ELF-1 (cell line): ENCODE data around the gene PPM1F.
A peak's percentile ranks its signal among the peaks of the same experiment; 100 is the strongest.
"Not testable (repeated sequence)": the region's sequence is repeated elsewhere in the genome, so short reads cannot be mapped to it uniquely, and the experiment has no call there.

Source experiments
- DNase-seq: peaks from one replicate; pipeline ENCODE4 v3.0.0-alpha.2; 2016; ENCODE audit warnings: low read depth, low spot score

The PPM1F gene

DNA sequence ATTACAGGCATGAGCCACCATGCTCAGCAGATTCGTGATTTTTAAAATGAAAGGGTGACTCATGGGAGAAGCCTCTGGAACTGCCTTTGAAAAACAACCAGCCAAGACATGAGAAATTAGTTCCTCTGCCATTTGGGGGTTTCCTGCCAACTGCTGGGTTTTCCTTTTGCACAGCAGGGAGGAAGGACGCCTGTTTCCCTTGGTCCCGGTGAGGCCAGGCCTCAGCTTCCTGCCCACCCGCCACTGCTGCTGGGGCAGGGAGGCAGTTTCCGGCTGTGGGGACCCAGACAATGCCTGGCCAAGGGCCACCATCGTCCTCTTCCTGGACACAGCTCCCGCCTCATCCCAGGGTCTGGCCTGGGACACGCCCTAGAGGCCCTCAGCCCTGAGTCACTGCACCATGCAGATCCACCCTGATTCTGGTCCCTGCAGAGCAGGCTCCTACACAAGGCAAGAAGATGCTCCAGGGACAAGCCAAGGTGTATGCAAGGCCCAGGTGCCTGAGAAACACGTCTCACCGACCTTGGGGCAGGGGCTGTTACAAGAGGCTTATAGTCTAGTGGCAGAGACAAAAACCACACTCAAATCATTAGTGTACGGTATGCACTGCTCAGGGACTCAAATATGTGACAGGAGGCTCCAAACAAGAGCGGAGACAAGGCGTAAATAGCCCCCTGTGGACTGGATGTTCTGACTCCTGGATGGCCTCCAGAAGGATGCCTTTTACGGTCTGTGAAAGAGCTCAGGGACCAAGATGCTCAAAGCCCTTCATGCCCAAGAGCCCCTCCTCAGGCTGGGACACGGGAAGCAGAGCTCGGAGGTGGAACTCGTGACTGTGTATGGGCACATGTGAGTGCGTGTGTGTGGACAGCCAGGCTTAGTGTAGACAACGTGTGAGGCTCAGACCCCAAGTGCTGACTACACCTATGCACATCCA lies 10.0 kb downstream of the PPM1F start:
- no peak for DNase-seq

DNA sequence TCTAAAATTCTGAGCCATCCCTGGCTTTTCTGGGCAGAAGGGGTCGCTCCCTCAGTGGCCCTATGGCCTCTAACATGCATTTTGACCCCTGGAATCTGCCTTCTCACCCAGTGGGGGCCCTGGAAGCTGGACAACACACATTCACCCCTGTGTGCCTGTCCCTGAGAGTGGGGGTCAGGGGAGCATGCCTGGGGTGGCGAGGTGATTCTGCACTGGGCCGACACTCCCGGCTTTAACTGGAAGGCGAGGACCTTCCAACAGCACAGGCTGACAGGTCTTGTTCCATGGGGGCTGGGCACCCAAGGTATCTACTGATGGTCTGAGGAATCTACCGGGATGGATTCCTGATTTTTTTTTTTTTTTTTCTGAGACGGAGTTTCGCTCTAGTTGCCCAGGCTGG lies 10.7 kb downstream of the PPM1F start:
- no peak for DNase-seq

DNA sequence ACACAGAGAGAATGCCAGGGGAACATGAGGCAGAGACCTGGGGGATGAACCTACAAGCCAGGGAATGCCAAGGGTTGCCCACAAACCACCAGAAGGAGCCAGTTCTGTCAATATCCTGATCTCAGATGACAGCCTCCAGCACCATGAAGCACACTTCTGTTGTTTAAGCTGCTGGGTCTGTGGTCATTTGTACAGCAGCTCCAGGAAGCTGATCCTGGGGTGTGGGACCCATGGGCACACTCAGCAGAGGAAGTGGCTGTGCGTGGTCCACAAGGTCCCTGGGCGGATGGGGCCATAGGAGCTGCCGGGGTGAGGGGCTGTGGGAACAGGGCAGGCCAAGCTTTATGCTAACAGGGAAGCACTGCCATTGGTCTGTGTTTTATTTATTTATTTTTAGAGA lies 12.1 kb downstream of the PPM1F start:
- DNase-seq = no peak

DNA sequence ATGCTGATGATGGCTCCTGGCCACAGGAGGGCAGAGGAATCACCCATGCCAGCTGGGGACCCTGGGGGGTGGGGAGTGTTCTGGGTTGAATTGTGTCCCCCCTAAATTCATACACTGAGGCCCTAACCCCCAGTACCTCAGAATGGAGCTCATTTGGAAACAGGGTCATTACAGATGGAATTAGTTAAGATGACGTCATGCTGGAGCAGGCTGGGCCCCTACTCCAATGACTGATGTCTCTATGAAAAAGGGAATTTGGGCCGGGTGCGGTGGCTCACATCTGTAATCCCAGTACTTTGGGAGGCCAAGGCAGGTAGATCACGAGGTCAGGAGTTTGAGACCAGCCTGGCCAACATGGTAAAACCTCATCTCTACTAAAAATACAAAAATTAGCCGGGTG lies 12.7 kb downstream of the PPM1F start:
- DNase-seq = not testable (repeated sequence)

DNA sequence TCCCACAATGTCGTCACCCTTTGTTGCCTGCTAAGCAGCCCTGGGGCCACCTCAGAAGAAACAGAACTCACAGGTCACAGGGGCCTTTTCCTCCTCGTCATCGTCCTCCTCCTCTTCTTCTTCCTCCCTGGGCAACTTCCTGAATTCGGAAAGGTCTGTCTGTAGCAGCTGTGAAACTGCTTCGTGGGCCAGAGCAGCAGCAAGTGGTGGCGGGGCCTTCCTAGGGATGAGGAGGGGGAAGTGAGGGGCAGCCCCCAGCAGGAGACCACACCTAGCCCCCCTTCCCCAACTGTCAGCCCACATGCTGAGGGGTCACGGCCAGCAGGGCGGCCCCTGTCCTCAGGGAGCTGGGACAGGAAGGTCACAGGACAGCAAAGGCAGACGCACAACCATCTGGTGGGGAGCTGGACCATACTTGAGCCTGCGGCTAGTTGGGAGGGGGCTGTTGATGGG lies 13.2 kb downstream of the PPM1F start:
- DNase-seq = no peak

DNA sequence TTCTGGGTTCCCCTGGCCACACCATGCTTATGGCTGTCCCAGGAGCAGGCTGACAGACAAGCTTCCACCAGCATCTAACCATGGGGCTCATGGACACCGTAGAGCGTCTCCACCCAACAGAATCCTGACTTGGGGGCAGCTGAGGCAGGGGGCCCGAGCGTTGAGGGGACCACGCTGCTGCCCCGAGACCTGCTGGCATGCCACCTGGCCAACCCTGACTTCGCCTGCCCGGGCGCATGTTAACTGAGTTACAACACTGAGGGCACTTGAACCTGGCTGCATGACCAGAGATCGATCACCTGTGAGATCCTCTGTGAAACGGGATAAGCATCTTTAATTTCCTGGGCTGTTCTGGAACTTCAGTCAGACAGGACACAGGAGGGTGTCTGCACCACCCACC lies 13.7 kb downstream of the PPM1F start:
- no peak for DNase-seq

DNA sequence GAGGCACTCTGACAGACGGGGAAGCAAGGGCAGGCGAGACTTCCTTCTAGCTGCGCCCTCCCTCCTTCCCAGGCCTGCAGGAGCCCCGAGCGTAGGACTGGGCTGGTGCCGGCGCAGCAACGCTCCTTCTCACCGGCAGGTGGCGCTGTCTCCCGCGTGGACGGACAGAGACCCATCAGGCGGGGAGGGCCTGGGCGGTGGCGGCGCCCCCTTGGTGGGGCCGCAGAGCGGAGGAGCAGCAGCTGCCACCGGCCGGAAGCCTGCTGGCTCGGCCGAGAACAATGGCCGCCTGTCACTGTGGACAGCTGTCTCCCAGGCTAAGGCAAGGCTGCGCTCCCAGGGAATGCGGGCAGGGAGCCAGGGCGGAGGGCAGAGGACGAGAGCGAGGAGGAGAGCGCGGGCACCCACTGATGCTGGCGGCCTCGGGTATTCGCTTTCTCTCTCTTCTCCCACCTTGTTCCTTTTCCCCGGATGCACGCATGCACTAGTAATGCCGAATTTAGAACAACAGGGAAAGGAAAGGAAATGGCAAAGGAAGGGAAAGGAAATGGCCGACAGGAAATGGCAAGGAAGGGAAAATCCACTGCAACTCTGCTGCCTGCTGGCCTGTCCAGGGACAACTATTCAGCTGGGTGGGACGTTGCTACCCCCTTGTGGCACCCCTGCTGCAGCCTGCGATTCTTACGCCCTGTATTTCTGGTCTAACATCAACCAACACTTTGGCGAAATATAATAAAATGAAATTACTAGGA lies 14.4 kb downstream of the PPM1F start:
- DNase-seq = peak; percentile 98

DNA sequence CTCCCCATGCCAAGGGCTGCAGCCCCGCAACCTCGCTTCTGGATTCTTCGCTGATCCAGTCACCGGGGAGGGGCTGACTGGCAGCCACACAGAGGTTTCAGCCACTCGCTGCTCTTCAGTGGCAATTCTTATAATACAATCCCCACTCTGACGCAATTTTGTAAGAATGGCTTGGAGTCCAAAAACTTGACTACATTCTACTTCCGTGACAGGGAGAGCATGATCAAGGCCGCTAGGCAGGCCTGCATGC lies 14.9 kb downstream of the PPM1F start:
- DNase-seq = no peak

DNA sequence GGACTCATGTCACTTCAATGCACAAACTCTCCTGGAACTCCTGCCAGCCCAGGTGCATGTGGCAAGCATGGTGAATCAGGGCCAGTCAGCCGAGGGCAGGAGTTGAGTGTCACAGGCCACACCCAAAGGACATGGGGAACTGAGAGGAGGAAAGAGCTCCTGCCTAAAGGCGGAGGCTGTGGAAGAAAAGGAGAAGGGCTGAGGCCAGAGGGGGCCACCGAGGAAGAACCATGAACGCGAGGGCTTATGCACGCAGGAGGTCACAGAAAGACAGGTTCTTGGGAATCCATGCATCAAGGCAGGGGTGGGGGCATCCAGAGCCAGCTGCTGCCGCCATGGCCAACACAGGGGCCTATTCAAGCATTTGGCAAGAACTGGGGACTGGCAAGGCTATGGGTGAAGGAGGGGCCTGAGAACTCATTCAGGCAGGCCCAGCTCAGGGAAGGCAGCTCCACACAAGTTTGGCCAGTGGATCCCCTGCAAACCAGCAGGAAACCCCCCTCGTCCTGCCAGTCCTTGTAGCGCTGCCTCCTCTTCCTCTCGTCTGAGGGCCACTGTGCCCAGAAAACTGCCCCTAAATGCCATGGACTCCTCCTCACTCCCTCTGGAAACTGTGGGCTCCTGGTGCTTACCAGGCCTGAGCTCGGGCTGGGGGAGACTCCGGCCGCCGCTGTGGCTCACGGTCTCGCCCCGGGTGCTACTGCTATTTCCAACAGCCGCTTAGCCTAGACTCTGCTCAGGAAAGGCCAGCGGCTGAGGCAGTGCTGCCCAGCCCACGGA lies 15.4 kb downstream of the PPM1F start:
- DNase-seq = no peak

DNA sequence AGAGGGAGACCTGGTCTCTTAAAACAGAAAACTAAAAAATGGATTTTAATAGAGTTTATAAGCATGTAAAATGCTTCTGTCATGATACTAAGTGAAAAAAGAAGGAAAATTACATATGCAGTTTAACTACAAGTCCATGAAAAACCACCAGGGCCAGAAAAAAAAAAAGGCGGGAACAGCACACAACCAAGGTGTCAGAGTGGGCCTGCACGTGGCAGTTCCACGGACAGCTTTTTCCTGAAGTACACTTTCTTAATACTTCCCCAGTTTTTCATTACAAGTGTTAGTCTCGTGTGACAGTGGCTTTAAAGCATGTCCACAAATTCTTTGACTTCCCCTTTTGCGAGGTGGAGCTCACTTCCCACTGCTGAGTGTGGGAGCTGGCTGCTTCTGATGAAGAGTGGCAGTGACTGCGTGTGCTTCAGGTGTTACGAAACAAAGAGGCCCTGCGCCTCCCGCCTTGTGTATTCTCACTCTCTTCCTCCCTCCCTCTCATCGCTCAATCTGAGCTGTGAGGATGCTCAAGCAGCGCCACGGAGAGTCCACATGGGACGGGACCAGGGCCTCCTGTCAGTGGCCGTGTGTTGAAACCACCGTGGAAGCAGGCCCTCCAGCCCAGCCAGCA lies 16.4 kb downstream of the PPM1F start:
- no peak for DNase-seq

DNA sequence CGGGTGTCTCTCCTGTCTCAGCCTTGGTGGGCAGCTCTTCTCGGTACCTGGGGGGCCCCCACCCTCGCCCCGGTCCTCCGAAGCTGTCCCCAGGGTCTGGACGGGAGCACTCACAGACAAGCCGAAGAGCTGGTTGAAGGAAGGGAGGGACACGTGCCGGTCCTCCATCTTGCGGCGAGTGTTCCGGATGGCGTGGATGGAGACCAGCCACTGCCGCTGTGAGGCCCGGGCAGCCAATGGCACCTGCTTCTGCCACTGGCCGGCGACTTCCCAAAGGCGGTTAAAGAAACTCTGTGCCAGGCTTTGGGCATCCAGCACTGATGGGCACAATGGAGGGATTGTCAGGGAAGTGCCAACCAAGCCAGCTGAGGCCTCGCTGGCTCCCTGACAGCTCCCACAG lies 18.7 kb downstream of the PPM1F start:
- no peak for DNase-seq

DNA sequence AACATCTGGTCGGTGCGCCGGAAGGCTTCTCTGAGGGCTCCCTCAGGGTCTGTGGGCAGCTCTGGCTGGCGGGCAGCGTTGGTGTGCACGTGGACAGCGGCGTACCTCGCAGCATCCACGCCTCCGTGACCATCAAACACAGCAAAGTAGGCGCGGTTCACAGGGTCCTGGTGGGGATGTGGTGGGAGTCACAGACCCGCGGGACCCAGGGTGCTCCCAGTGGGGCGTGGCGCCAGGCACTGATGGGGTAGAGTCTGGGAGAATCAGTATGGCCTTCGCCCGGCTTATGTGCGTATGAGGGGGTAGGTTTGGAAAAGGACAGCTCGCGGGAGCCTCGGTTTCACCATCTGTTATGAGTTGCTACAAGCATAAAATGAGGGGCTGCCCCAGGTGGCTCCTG lies 19.2 kb downstream of the PPM1F start:
- DNase-seq = no peak

DNA sequence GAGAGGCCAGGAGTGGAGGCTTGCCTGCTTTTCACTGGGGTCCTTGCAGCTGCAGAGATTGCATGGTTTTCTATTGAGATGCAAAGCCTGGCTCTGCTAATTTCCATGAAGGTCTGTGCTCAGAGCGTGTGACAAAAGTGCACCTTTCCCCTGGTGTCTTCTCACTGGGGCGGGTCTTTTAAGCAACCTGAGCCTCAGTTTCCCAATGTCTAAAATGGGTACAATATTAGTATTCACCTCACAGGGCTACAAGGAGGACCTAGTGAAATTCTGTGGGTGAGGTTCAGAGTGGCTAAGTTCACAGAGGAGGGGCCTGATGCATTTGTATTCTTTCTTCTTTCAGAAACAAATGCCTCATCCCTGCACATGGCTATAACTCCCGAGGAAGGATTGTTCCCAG lies 20.3 kb downstream of the PPM1F start:
- no peak for DNase-seq

DNA sequence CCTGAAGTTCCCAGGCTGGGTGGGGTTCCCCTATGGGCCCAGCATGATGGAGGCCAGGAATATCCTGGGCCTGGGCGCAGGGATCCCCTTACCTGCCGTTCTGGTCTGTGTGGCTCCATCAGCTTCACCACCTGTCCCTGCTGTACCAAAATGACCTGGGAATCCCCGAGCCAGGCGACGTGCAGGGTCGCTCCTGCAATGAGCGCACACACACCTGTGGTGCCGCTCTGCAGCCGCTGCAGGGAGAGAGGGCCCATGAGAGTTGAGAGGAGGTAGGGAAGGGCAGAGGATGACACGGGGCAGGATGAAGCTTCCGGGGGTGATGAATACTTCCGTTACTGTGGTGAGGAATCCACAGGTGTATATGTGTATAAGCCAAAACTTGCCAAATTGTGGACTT lies 21.6 kb downstream of the PPM1F start:
- DNase-seq = no peak

DNA sequence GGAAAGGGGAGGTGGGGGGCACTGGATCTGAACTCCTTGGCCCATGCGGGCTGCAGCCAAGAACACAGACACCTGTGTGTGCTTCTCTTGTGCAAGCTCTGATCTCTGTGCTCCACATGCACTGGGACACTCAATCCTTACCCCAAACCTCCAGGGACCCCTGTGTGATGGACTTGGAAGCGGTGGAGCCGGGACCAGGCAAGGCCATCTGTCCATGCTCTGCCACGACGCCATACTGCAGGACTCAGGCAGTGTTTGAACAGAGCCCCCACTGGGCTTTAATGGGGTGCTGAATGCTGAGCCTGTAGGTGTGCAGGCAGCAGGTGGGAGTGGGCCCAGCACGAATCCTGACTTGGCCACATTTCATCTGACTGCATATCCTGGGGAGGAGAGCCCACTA lies 23.4 kb downstream of the PPM1F start:
- DNase-seq = no peak

DNA sequence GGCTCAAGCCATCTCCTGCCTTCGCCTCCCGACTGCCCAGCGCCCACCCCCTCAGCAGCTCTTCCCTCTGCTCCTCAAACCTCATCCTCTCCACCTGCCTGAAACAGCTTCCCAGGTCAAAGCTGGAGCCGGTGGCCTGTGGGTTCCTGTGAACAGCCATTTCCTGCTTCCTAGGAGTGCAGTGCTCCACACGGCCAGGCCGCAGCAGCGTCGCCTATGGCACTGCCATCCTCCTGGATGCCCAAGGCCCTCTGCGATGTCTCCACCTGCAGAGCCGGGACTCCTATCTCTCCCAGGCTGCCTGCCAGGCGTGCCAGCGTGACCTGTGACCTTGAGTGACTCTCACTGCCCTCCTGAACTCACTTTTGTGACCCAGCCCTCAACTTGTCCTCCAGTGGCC lies 24.6 kb downstream of the PPM1F start:
- no peak for DNase-seq

DNA sequence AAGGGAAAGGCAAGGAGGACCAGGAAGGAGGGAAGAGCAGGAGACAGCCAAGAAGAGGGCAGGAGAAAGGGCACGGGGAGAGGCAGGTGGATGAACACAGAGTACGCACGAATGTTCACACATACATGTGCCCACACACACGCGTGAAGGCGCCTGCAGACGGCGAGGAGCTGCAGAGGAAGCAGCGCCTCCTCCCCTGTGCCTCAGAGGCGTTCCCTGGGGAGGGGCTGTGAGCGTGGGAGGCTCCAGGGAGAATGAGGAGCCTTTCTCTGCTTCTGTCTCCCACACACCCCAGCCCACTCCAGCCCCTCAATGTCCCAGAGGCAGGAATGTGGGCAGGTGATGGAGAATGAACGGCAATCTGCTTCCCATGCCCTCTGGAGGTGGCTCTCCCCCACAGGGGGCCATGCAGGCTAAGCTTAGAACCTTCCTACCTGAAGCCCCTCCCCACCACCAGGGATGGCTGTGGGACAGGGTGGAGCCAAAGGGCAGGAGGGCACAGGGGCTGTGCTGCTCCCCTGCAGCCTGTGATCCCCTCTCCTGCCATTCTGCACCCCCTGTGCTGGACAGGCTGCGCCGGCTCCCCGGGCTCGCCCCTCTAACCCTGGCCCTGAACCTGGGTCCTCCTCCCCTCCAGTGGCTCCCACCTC lies 25.3 kb downstream of the PPM1F start:
- no peak for DNase-seq

DNA sequence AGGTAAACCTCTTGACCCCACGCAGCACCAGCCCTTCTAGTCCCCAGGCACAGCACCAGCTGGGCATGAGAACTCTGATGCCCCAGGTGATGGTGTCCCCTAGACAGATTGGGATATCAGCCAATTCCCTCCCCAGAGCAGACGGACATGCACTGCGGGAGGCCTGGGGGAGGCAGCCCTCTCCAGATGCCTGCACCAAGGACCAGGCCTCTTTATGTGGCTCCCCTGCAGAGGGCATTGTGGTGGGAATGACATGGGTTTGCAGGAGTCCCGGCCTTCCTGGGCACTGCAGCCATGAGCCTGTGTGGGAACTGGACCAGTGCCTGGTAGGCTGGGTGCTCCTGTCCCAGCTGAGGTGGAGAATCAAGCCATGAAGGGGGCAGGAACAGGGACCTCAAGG lies 25.9 kb downstream of the PPM1F start:
- DNase-seq = no peak

DNA sequence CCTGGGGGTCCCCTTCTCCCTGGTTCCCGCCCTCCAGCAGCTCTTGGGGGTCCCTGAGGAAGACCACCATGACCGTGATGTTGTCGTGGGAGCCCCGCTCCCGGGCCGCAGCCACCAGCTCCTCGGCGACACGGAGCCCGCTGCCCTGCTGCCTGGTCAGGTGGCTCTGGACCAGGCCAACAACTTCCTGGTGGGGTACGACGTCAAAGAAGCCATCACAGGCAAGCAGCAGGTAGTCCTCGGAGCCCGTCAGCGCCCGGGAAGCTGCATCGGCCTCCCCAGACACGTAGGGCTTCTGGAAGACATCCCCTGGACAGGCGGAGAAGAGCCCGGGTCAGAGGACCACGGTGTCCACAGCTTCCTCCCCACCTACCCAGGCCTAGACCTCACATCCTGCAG lies 29.5 kb downstream of the PPM1F start:
- no peak for DNase-seq

DNA sequence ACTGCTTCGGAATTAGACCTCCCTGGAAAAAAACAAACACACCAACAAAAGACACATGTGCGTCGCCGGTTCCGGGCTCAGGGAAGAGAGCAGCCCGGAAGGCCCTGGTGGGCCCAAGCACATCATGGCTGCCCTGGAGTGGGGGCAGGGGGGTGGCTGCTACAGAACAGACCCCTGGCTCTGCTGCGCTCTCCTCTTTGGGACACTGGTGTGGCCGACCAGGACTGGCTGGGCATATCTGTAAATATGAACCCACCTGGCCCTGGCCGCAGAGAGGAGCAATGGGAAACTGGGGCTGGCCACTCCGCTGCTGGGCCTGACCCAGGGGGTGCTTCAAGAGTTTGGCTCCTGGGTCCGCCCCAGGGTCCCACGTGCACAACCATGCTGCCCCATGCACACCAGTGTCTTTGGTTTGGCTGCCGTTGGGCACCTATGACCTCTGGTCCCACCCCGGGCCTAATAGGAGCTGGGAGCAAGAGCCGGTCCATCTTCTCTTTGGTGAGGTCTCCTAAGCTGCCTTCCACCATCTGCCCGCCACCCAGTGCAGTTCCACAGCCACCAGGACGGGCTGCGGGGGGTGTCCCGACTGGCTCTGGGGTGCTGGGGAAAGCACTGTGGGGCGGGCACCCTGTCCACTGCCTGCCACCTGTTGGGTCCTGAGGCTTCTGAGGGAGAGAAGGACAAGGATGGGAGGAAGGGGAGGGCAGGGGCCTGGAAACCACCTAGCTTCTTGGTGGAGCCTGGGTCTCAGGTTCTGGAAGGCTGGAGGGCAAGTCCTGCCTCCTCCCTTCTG lies 30.1 kb downstream of the PPM1F start:
- no peak for DNase-seq

DNA sequence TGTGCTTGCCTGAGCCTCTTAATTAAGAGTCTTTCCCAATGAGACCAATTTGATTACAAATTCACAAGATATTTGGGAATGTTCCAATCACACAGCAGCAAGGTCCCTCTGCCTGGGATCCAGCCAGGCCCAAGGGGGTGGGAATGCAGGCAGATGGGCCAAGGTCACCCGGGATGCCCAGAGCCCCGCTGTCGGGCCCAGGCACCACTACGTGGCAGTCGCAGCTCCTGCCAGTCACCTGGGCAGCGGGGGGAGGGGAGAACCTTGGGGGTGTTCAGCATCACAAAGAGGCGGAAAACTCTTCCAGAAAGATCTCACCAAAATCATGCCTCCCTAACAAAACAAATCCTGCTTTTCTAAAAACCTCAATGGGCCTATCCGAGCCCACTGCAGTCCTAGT lies 30.9 kb downstream of the PPM1F start:
- no peak for DNase-seq
